ENCODE results near the gene KRTAP12-2. TPM values are rescaled to one million over a fixed set of nuclear protein-coding genes. Genes with fewer than 3 reads are reported as not detected.

The KRTAP12-2 gene
- total RNA-seq, 1 donor from 2014 or later = not detected

GRCh38 chr21:44706026-44706705 is 39.4 kb upstream of the KRTAP12-2 start:
- H3K36me3 Mint-ChIP-seq (ENCODE audit: low read depth) = no peaks in the 10 kb centered on the region
- H3K4me3 Mint-ChIP-seq = no peak overlapping the region
- TF ChIP-seq, protein P1, sequence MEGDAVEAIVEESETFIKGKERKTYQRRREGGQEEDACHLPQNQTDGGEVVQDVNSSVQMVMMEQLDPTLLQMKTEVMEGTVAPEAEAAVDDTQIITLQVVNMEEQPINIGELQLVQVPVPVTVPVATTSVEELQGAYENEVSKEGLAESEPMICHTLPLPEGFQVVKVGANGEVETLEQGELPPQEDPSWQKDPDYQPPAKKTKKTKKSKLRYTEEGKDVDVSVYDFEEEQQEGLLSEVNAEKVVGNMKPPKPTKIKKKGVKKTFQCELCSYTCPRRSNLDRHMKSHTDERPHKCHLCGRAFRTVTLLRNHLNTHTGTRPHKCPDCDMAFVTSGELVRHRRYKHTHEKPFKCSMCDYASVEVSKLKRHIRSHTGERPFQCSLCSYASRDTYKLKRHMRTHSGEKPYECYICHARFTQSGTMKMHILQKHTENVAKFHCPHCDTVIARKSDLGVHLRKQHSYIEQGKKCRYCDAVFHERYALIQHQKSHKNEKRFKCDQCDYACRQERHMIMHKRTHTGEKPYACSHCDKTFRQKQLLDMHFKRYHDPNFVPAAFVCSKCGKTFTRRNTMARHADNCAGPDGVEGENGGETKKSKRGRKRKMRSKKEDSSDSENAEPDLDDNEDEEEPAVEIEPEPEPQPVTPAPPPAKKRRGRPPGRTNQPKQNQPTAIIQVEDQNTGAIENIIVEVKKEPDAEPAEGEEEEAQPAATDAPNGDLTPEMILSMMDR (conservative IDR thresholded peaks at IDR 0.05) = no peak
- H3K4me1 Mint-ChIP-seq = peaks cover 21% of the 10 kb centered on the region
- H3K27me3 Mint-ChIP-seq (ENCODE audit: low read depth) = peaks cover 96% of the 10 kb centered on the region
- H3K27ac Mint-ChIP-seq (ENCODE audit: unreplicated experiment) = no peak overlapping the region
- DNase-seq (ENCODE audit: low read depth, low spot score) = no peak
- no peaks in the 10 kb centered on the region for H3K9me3 Mint-ChIP-seq

GRCh38 chr21:44704636-44705001 is 37.9 kb upstream of the KRTAP12-2 start:
- H3K4me1 Mint-ChIP-seq = peaks cover 28% of the 10 kb centered on the region
- no peaks in the 10 kb centered on the region for H3K36me3 Mint-ChIP-seq (ENCODE audit: low read depth)
- TF ChIP-seq, protein P1 (conservative IDR thresholded peaks at IDR 0.05) = no peak
- no peaks in the 10 kb centered on the region for H3K9me3 Mint-ChIP-seq
- H3K4me3 Mint-ChIP-seq = no peak overlapping the region
- no peak for DNase-seq (ENCODE audit: low read depth, low spot score)
- no peak overlapping the region for H3K27ac Mint-ChIP-seq (ENCODE audit: unreplicated experiment)
- peaks cover 90% of the 10 kb centered on the region for H3K27me3 Mint-ChIP-seq (ENCODE audit: low read depth)

- TF ChIP-seq, protein P1 (conservative IDR thresholded peaks at IDR 0.05) = no peak
- Mint-ChIP-seq H3K9me3 (no peaks in the 10 kb centered on the region), H3K36me3 (ENCODE audit: low read depth) (no peaks in the 10 kb centered on the region), H3K4me1 (peaks cover 29% of the 10 kb centered on the region), H3K4me3 (no peak overlapping the region), H3K27ac (ENCODE audit: unreplicated experiment) (no peak overlapping the region), H3K27me3 (ENCODE audit: low read depth) (peaks cover 87% of the 10 kb centered on the region)
- DNase-seq (ENCODE audit: low read depth, low spot score) = no peak
These were observed 37.3 kb upstream of the KRTAP12-2 start for GRCh38 chr21:44703731-44704635.

- Mint-ChIP-seq H3K9me3 (no peaks in the 10 kb centered on the region), H3K4me3 (no peak overlapping the region), H3K4me1 (peaks cover 35% of the 10 kb centered on the region), H3K27me3 (ENCODE audit: low read depth) (peaks cover 84% of the 10 kb centered on the region), H3K27ac (ENCODE audit: unreplicated experiment) (no peak overlapping the region), H3K36me3 (ENCODE audit: low read depth) (no peaks in the 10 kb centered on the region)
- TF ChIP-seq, protein P1 (conservative IDR thresholded peaks at IDR 0.05) = no peak
- no peak for DNase-seq (ENCODE audit: low read depth, low spot score)
These were observed 36.4 kb upstream of the KRTAP12-2 start for GRCh38 chr21:44702973-44703730.

All from neural crest cell (in vitro differentiated cells).